Breast epithelium (tissue), 3 donors: ENCODE results near the gene TEX19.

Source experiments
- CTCF ChIP-seq, 3 donors: fragments of 450-650 bp; IDR thresholded peaks; one replicate each; pipeline ENCODE4 v1.5.1; 2016 to 2017; ENCODE audit warnings: antibody characterized with exemption in 3 of 3, mild to moderate bottlenecking in 3 of 3, moderate library complexity in 3 of 3
- POLR2A ChIP-seq: fragments of 450-650 bp; IDR thresholded peaks from one replicate; pipeline ENCODE4 v1.6.1; 2016; ENCODE audit warnings: antibody characterized with exemption, mild to moderate bottlenecking, moderate library complexity
- POLR2AphosphoS5 ChIP-seq, 3 donors: sonication (generic); formaldehyde crosslinking; IDR thresholded peaks; one replicate each; pipeline ENCODE4 v1.6.1; 2017; ENCODE audit warnings: antibody characterized with exemption in 3 of 3

- TF ChIP-seq CTCF (IDR thresholded peaks at IDR 0.05), result no peak
- TF ChIP-seq POLR2A, result no peak
- TF ChIP-seq POLR2AphosphoS5 (IDR thresholded peaks at IDR 0.05), result no peak
Observed at GRCh38 chr17:82400206-82400605, 41.2 kb downstream of the TEX19 start.
